ENCODE data around the gene ASTN1.

GRCh38 chr1:176893625-176894352 is 270.7 kb downstream of the ASTN1 start:
- no peak for TF ChIP-seq CTCF (conservative IDR thresholded peaks at IDR 0.05; ENCODE audit: low read length)
- no peak for TF ChIP-seq EZH2phosphoT487 (IDR thresholded peaks at IDR 0.05; ENCODE audit: borderline replicate concordance)

Measured in Loucy (cell line).